ENCODE results near the gene GHR.

- TF ChIP-seq CTCF (IDR thresholded peaks at IDR 0.05; ENCODE audit: borderline replicate concordance, extremely low read depth, low read length, poor library complexity, severe bottlenecking) = no peak
- TF ChIP-seq EZH2 (IDR thresholded peaks at IDR 0.05; ENCODE audit: borderline replicate concordance, low read depth, low read length, severe bottlenecking) = no peak
Measured at GRCh38 chr5:42487077-42487476, 63.8 kb downstream of the GHR start.

Measured in DND-41 (cell line).